H7 (cell line): ENCODE results near the gene IFNK. TPM values are rescaled to one million over a fixed set of nuclear protein-coding genes. Genes with fewer than 3 reads are reported as not detected.
A peak's percentile ranks its signal among the peaks of the same experiment; 100 is the strongest.

Experiments used
- DNase-seq: peaks from one replicate; pipeline ENCODE4 v3.0.0; 2012
- H3K27me3 ChIP-seq: 2 replicates; pipeline ENCODE4 v1.6.0; 2011; ENCODE audit warnings: mild to moderate bottlenecking, low read length; ENCODE audit not compliant: control insufficient read depth, insufficient read depth
- H3K36me3 ChIP-seq: replicated peaks from 2 replicates; pipeline ENCODE4 v1.5.1; 2011; ENCODE audit warnings: low read length; ENCODE audit not compliant: control insufficient read depth, insufficient read depth
- H3K4me3 ChIP-seq: 2 replicates; pipeline ENCODE4 v1.5.1; 2011; ENCODE audit warnings: low read depth, mild to moderate bottlenecking, control low read depth, low read length, moderate library complexity; ENCODE audit not compliant: insufficient read depth
- total RNA-seq: library from RNA; depleted of rRNA; stranded (reverse); fragments of >200 nt; shearing (Covaris generic); gene quantifications from 2 replicates; pipeline ENCODE4 v1.2.3, GENCODE V29; 2014; rRNA removed

The IFNK gene
- total RNA-seq, 1 experiment from 2014 or later: not detected

DNA sequence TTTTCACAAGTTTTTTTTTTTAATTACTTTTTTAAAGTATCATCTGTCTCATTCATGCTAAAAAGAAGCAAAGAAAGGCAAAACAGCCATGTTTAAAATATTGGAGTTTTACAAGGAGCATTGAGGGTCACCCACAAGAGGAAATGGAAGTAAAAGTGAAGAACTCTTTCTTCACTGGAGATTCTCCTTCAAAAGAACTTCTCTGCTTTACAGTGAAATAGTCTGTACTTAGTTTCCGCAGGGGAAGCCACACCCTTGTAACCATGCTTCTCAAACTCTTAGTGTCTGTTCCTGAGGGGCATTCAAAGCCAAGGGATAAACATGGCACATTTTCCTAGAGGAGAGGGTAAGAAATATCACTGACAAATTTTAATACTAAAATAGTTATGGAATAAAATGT is 40.6 kb downstream of the IFNK start:
- H3K36me3 ChIP-seq: peaks cover 3% of the 10 kb centered on the region
- H3K27me3 ChIP-seq: no peaks in the 10 kb centered on the region
- DNase-seq: no peak
- no peak overlapping the region for H3K4me3 ChIP-seq

DNA sequence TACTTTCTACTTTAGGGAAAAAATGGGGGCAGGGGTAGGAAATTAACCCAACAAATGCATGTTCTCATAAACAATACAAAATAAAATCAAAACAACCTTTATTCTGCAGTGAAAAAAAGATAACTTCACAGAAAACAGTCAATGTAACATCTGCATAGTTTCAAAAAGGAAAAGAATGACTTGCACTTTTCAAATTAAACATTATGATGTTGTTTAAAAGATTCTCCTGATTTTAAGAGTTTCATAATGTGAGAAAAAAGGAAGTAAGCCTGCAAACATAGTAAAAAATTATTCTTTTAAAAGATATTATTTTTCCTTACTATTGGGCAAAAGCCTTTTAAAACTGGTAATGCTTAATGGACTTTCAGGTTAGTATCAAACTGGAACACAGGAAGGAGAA is 41.6 kb downstream of the IFNK start:
- Histone ChIP-seq H3K4me3 (no peak overlapping the region), H3K36me3 (peaks cover 3% of the 10 kb centered on the region), H3K27me3 (no peaks in the 10 kb centered on the region)
- DNase-seq: no peak

DNA sequence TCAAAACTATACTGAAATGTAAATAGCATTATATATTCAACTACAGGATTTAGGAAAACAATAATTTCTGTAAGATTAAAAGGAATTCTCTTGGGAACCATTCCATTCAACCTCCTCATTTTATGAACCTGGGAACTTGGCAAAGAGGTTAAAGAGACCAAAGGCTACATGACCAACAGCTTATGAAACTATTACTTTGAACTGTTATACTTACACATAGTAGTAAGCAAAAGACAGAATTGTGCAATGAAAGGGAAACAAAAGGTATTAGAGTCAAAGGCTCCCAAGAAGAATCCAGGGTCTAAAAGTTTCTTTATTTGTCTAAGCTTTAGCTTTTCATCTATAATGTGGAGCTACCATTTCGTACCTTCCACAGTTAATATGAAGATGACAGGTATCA is 42.0 kb downstream of the IFNK start:
- H3K36me3 ChIP-seq: peaks cover 3% of the 10 kb centered on the region
- no peak overlapping the region for H3K4me3 ChIP-seq
- H3K27me3 ChIP-seq: no peaks in the 10 kb centered on the region
- DNase-seq: no peak

DNA sequence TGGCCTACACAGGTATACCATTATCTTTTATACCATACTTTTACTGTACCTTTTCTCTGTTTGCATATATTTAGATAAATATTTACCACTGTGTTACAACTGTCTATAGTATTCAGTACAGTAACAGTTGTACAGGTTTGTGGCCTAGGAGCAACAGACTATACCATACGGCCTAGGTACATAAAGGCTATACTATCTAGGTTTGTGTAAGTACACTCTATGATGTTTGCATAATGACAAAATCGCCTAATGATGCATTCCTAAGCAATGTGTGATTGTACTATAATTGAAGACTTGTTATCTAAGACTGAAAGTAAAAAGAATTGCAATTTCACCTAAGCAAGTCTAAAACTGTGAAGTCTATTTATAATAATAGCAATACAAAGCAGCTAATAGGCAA is 45.3 kb downstream of the IFNK start:
- Histone ChIP-seq H3K4me3 (no peak overlapping the region), H3K27me3 (no peaks in the 10 kb centered on the region), H3K36me3 (peaks cover 2% of the 10 kb centered on the region)
- DNase-seq: no peak

DNA sequence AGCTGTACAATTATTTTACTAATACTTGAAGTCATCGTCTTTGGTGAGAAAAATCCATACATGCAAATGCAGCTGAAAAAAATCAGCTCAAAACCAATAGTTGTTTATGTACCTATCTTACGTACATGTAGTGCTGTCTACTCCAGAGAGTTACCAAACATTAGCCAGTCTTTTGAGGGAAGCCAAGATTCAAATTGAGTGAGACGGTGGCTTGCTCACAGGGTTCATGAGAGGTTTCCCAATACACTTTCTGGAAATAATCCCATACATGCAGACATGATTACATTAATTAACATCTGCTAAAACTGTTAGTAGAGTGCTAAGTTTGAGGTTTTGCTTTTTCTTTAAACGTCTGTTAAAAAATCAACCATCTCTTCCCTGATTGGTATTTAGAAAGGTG is 46.9 kb downstream of the IFNK start:
- DNase-seq: no peak
- H3K27me3 ChIP-seq: no peaks in the 10 kb centered on the region
- no peak overlapping the region for H3K4me3 ChIP-seq
- no peaks in the 10 kb centered on the region for H3K36me3 ChIP-seq

DNA sequence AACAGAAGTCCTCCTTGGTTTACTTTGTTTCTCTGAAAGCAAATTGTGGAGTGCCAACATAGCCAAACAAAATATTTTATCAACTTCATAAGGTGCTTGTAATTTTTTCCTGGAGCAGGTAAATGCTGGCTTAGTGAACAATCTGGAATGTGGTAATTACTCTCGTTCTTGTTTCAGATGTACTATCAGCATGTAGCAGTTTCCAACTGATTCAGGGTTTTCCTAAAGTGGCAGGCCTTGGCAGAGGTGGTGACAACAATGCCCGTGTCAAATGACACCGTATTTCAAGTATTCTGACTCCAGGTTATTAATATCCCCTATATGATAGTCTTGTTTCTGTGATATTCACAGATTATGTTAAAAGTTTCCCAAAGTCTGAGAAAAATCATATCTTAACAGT is 48.0 kb downstream of the IFNK start:
- Histone ChIP-seq H3K27me3 (no peaks in the 10 kb centered on the region), H3K36me3 (no peaks in the 10 kb centered on the region), H3K4me3 (no peak overlapping the region)
- DNase-seq: no peak

DNA sequence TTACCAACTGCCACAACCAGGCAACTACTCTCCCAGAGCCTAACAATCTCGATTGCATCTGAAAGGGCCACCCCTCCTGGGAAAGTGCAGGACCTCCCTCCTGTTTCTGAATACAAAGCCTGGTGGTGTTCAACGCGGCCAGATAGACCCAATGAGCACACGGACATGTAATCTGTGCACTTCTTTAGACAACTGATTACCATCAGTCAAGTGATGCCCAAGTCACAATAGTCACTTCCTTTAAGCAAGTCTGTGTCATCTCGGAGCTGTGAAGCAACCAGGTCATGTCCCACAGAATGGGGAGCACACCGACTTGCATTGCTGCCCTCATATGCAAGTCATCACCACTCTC is 48.5 kb downstream of the IFNK start:
- Histone ChIP-seq H3K36me3 (no peaks in the 10 kb centered on the region), H3K27me3 (no peaks in the 10 kb centered on the region), H3K4me3 (peak overlapping the region; percentile 80)
- peak; percentile 47 for DNase-seq

DNA sequence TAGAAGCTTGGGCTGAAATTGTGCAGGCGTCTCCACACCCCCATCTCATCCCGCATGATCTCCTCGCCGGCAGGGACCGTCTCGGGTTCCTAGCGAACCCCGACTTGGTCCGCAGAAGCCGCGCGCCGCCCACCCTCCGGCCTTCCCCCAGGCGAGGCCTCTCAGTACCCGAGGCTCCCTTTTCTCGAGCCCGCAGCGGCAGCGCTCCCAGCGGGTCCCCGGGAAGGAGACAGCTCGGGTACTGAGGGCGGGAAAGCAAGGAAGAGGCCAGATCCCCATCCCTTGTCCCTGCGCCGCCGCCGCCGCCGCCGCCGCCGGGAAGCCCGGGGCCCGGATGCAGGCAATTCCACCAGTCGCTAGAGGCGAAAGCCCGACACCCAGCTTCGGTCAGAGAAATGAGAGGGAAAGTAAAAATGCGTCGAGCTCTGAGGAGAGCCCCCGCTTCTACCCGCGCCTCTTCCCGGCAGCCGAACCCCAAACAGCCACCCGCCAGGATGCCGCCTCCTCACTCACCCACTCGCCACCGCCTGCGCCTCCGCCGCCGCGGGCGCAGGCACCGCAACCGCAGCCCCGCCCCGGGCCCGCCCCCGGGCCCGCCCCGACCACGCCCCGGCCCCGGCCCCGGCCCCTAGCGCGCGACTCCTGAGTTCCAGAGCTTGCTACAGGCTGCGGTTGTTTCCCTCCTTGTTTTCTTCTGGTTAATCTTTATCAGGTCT is 49.0 kb downstream of the IFNK start, which contains the start of gene C9orf72:
C9orf72 (minus strand) TSS at position 564 of the 716 bp plus-strand sequence. CDS start 6,361 bp downstream, outside the sequence.
- Histone ChIP-seq H3K4me3 (peak within 1 kb of the TSS; percentile 80), H3K27me3 (no peaks in the 10 kb centered on the region), H3K36me3 (no peaks in the 10 kb centered on the region)
- DNase-seq: peak; percentile 92

DNA sequence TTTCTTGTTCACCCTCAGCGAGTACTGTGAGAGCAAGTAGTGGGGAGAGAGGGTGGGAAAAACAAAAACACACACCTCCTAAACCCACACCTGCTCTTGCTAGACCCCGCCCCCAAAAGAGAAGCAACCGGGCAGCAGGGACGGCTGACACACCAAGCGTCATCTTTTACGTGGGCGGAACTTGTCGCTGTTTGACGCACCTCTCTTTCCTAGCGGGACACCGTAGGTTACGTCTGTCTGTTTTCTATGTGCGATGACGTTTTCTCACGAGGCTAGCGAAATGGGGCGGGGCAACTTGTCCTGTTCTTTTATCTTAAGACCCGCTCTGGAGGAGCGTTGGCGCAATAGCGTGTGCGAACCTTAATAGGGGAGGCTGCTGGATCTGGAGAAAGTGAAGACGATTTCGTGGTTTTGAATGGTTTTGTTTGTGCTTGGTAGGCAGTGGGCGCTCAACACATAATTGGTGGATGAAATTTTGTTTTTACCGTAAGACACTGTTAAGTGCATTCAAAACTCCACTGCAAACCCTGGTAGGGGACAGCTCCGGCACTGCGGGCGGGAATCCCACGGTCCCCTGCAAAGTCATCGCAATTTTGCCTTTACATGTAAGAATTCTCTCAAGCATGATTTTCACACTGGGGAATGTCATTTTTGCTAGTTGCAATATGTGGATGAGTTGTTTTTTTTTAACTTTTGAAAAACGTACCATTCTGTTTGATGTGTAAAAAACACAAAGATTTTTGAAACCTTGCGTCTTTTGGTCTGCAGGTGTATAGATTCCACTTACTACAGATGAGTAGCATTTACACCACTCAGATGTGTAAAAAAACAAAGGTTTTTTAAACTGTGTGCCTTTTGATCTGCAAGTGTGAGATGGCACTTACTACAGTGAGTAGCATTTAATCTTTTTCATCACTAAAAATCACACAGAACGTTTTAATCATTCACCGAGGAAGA is 49.8 kb downstream of the IFNK start:
- no peaks in the 10 kb centered on the region for H3K36me3 ChIP-seq
- no peaks in the 10 kb centered on the region for H3K27me3 ChIP-seq
- peak overlapping the region; percentile 80 for H3K4me3 ChIP-seq
- DNase-seq: peak; percentile 77

Other genes starting within 250 kb of the IFNK start
- 0.31 and 2.1 TPM in 2 replicates for gene EQTN, start 227.1 kb upstream of the IFNK start, total RNA-seq
- 6.9 and 7.9 TPM in 2 replicates for gene MOB3B, start 5.5 kb downstream of the IFNK start, total RNA-seq
- gene C9orf72, start 49.2 kb downstream of the IFNK start, total RNA-seq: 16.5 and 27.6 TPM in 2 replicates